ENCODE results near the gene SLCO4C1.
A peak's percentile ranks its signal among the peaks of the same experiment; 100 is the strongest.

SLCO4C1 gene

GRCh38 chr5:102296178-102296817, at the start of gene SLCO4C1 (continued):
- TF ChIP-seq, protein P1, sequence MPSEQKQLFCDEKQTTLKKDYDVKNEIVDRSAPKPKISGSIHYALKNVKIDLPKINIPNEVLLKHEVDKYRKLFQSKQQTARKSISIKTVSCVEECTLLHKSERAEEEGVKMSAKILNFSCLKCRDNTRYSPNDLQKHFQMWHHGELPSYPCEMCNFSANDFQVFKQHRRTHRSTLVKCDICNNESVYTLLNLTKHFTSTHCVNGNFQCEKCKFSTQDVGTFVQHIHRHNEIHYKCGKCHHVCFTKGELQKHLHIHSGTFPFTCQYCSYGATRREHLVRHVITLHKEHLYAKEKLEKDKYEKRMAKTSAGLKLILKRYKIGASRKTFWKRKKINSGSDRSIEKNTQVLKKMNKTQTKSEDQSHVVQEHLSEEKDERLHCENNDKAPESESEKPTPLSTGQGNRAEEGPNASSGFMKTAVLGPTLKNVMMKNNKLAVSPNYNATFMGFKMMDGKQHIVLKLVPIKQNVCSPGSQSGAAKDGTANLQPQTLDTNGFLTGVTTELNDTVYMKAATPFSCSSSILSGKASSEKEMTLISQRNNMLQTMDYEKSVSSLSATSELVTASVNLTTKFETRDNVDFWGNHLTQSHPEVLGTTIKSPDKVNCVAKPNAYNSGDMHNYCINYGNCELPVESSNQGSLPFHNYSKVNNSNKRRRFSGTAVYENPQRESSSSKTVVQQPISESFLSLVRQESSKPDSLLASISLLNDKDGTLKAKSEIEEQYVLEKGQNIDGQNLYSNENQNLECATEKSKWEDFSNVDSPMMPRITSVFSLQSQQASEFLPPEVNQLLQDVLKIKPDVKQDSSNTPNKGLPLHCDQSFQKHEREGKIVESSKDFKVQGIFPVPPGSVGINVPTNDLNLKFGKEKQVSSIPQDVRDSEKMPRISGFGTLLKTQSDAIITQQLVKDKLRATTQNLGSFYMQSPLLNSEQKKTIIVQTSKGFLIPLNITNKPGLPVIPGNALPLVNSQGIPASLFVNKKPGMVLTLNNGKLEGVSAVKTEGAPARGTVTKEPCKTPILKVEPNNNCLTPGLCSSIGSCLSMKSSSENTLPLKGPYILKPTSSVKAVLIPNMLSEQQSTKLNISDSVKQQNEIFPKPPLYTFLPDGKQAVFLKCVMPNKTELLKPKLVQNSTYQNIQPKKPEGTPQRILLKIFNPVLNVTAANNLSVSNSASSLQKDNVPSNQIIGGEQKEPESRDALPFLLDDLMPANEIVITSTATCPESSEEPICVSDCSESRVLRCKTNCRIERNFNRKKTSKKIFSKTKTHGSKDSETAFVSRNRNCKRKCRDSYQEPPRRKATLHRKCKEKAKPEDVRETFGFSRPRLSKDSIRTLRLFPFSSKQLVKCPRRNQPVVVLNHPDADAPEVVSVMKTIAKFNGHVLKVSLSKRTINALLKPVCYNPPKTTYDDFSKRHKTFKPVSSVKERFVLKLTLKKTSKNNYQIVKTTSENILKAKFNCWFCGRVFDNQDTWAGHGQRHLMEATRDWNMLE (tag by site-specific recombination; conservative IDR thresholded peaks at IDR 0.05; ENCODE audit: low read depth) = no peak; the same call in none of the 2 replicates
- no peak for TF ChIP-seq ZNF239 (tag by site-specific recombination; IDR thresholded peaks at IDR 0.05)
- 0 out of 2 replicates have a peak, but pooled peaks have one; percentile 43 for TF ChIP-seq ZNF580 (tag by site-specific recombination; IDR thresholded peaks at IDR 0.05)
- no peak for TF ChIP-seq ZNF211 (tag by site-specific recombination; IDR thresholded peaks at IDR 0.05; ENCODE audit: low read depth)
- peak; percentile 75 for TF ChIP-seq ZNF335 (tag by site-specific recombination; conservative IDR thresholded peaks at IDR 0.05)
- TF ChIP-seq ZIC2 (tag by site-specific recombination; IDR thresholded peaks at IDR 0.05) = peak; percentile 77
- TF ChIP-seq, protein P2, sequence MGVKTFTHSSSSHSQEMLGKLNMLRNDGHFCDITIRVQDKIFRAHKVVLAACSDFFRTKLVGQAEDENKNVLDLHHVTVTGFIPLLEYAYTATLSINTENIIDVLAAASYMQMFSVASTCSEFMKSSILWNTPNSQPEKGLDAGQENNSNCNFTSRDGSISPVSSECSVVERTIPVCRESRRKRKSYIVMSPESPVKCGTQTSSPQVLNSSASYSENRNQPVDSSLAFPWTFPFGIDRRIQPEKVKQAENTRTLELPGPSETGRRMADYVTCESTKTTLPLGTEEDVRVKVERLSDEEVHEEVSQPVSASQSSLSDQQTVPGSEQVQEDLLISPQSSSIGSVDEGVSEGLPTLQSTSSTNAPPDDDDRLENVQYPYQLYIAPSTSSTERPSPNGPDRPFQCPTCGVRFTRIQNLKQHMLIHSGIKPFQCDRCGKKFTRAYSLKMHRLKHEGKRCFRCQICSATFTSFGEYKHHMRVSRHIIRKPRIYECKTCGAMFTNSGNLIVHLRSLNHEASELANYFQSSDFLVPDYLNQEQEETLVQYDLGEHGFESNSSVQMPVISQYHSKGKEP (tag by site-specific recombination; IDR thresholded peaks at IDR 0.05) = no peak
- TF ChIP-seq ZNF223 (tag by site-specific recombination; IDR thresholded peaks at IDR 0.05) = no peak
- TF ChIP-seq ZBTB20 (tag by site-specific recombination; IDR thresholded peaks at IDR 0.05) = 0 out of 2 replicates have a peak, but pooled peaks have one; percentile 43
- TF ChIP-seq, protein P3, sequence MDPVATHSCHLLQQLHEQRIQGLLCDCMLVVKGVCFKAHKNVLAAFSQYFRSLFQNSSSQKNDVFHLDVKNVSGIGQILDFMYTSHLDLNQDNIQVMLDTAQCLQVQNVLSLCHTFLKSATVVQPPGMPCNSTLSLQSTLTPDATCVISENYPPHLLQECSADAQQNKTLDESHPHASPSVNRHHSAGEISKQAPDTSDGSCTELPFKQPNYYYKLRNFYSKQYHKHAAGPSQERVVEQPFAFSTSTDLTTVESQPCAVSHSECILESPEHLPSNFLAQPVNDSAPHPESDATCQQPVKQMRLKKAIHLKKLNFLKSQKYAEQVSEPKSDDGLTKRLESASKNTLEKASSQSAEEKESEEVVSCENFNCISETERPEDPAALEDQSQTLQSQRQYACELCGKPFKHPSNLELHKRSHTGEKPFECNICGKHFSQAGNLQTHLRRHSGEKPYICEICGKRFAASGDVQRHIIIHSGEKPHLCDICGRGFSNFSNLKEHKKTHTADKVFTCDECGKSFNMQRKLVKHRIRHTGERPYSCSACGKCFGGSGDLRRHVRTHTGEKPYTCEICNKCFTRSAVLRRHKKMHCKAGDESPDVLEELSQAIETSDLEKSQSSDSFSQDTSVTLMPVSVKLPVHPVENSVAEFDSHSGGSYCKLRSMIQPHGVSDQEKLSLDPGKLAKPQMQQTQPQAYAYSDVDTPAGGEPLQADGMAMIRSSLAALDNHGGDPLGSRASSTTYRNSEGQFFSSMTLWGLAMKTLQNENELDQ (tag by site-specific recombination; IDR thresholded peaks at IDR 0.05; ENCODE audit: low read depth) = no peak
- TF ChIP-seq TSHZ1 (tag by site-specific recombination; IDR thresholded peaks at IDR 0.05; ENCODE audit: borderline replicate concordance) = no peak
- TF ChIP-seq ZNF202 (tag by site-specific recombination; IDR thresholded peaks at IDR 0.05; ENCODE audit: borderline replicate concordance) = no peak
- TF ChIP-seq, protein P4, sequence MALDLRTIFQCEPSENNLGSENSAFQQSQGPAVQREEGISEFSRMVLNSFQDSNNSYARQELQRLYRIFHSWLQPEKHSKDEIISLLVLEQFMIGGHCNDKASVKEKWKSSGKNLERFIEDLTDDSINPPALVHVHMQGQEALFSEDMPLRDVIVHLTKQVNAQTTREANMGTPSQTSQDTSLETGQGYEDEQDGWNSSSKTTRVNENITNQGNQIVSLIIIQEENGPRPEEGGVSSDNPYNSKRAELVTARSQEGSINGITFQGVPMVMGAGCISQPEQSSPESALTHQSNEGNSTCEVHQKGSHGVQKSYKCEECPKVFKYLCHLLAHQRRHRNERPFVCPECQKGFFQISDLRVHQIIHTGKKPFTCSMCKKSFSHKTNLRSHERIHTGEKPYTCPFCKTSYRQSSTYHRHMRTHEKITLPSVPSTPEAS (tag by site-specific recombination; IDR thresholded peaks at IDR 0.05) = no peak
- TF ChIP-seq REPIN1 (tag by site-specific recombination; IDR thresholded peaks at IDR 0.05; ENCODE audit: low read depth) = no peak
- no peak for TF ChIP-seq WT1 (tag by site-specific recombination; IDR thresholded peaks at IDR 0.05)
- no peak for TF ChIP-seq ZNF677 (tag by site-specific recombination; IDR thresholded peaks at IDR 0.05)
- TF ChIP-seq ZEB2 (tag by site-specific recombination; IDR thresholded peaks at IDR 0.05) = no peak; the same call in none of the 2 replicates
- no peak for TF ChIP-seq ZNF473 (tag by site-specific recombination; IDR thresholded peaks at IDR 0.05)
- no peak for TF ChIP-seq ZNF292 (tag by site-specific recombination; IDR thresholded peaks at IDR 0.05; ENCODE audit: borderline replicate concordance, low read depth)
- TF ChIP-seq MEIS1 (CRISPR knock-in tag; IDR thresholded peaks at IDR 0.05; ENCODE audit: borderline replicate concordance) = no peak
- TF ChIP-seq ZNF19 (tag by site-specific recombination; IDR thresholded peaks at IDR 0.05; ENCODE audit: low read depth) = no peak
- no peak; the same call in 1 of the 2 replicates for TF ChIP-seq YY1 (tag by site-specific recombination; IDR thresholded peaks at IDR 0.05)
- no peak for TF ChIP-seq ZNF157 (tag by site-specific recombination; IDR thresholded peaks at IDR 0.05)
- TF ChIP-seq FEZF1 (tag by site-specific recombination; IDR thresholded peaks at IDR 0.05) = no peak
- TF ChIP-seq ZNF324 (tag by site-specific recombination; IDR thresholded peaks at IDR 0.05) = peak; percentile 37; the same call in 1 of the 2 replicates
- no peak for TF ChIP-seq ZNF585B (tag by site-specific recombination; IDR thresholded peaks at IDR 0.05)

Data from HEK293 (cell line).